HEK293T (cell line): ENCODE results near the gene QRFP.

Experiments used
- ARNT ChIP-seq: fragments of 450-650 bp; IDR thresholded peaks from 2 replicates; pipeline ENCODE4 v1.6.1; 2017; ENCODE audit warnings: mild to moderate bottlenecking
- BHLHE40 ChIP-seq: fragments of 450-650 bp; IDR thresholded peaks from 2 replicates; pipeline ENCODE4 v1.6.1; 2016; ENCODE audit warnings: mild to moderate bottlenecking, moderate library complexity, borderline replicate concordance
- FOXM1 ChIP-seq: fragments of 450-650 bp; IDR thresholded peaks from 2 replicates; pipeline ENCODE4 v1.6.1; 2017; ENCODE audit warnings: mild to moderate bottlenecking, borderline replicate concordance
- LEF1 ChIP-seq: fragments of 450-650 bp; IDR thresholded peaks from 2 replicates; pipeline ENCODE4 v1.6.1; 2017; ENCODE audit warnings: mild to moderate bottlenecking, borderline replicate concordance
- SP1 ChIP-seq: fragments of 450-650 bp; IDR thresholded peaks from 2 replicates; pipeline ENCODE4 v1.6.1; 2017
- SUZ12 ChIP-seq: fragments of 450-650 bp; IDR thresholded peaks from 2 replicates; pipeline ENCODE4 v1.6.1; 2016; ENCODE audit warnings: mild to moderate bottlenecking
- ZNF384 ChIP-seq: fragments of 450-650 bp; IDR thresholded peaks from 2 replicates; pipeline ENCODE4 v1.6.1; 2016
- TF ChIP-seq, protein P1 (sequence below): fragments of 450-650 bp; IDR thresholded peaks from 2 replicates; pipeline ENCODE4 v1.6.1; 2016

GRCh38 chr9:130849356-130849755 lies 47.3 kb downstream of the QRFP start:
- no peak for TF ChIP-seq SUZ12
- no peak for TF ChIP-seq BHLHE40
- TF ChIP-seq SP1: no peak
- TF ChIP-seq FOXM1: no peak
- no peak for TF ChIP-seq ARNT
- TF ChIP-seq ZNF384: no peak
- TF ChIP-seq, protein P1, sequence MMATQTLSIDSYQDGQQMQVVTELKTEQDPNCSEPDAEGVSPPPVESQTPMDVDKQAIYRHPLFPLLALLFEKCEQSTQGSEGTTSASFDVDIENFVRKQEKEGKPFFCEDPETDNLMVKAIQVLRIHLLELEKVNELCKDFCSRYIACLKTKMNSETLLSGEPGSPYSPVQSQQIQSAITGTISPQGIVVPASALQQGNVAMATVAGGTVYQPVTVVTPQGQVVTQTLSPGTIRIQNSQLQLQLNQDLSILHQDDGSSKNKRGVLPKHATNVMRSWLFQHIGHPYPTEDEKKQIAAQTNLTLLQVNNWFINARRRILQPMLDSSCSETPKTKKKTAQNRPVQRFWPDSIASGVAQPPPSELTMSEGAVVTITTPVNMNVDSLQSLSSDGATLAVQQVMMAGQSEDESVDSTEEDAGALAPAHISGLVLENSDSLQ: no peak
- TF ChIP-seq LEF1: no peak
